Vagina (tissue), 2 donors: ENCODE results near the gene RALGDS.

Experiments
- POLR2A ChIP-seq, 2 donors: fragments of 450-650 bp; IDR thresholded peaks; one replicate each; pipeline ENCODE4 v1.6.1; 2017; ENCODE audit warnings: antibody characterized with exemption in 2 of 2, mild to moderate bottlenecking in 2 of 2, moderate library complexity in 2 of 2
- POLR2AphosphoS5 ChIP-seq, 2 donors: sonication (generic); formaldehyde crosslinking; IDR thresholded peaks; one replicate each; pipeline ENCODE4 v1.9.0; 2017; ENCODE audit warnings: antibody characterized with exemption in 2 of 2, mild to moderate bottlenecking in 2 of 2, low read depth in 1 of 2; ENCODE audit not compliant: insufficient read depth in 1 of 2
- TF ChIP-seq, protein P1 (sequence below), 3 experiments: fragments of 450-650 bp in 2 of 3; fragments of 200-600 bp in 1 of 3; sonication (generic) in 1 of 3; IDR thresholded peaks; one replicate each; pipeline ENCODE4 v1.5.1; 2017 to 2019; ENCODE audit warnings: antibody characterized with exemption in 3 of 3, mild to moderate bottlenecking in 2 of 3, moderate library complexity in 2 of 3

- TF ChIP-seq, protein P1, sequence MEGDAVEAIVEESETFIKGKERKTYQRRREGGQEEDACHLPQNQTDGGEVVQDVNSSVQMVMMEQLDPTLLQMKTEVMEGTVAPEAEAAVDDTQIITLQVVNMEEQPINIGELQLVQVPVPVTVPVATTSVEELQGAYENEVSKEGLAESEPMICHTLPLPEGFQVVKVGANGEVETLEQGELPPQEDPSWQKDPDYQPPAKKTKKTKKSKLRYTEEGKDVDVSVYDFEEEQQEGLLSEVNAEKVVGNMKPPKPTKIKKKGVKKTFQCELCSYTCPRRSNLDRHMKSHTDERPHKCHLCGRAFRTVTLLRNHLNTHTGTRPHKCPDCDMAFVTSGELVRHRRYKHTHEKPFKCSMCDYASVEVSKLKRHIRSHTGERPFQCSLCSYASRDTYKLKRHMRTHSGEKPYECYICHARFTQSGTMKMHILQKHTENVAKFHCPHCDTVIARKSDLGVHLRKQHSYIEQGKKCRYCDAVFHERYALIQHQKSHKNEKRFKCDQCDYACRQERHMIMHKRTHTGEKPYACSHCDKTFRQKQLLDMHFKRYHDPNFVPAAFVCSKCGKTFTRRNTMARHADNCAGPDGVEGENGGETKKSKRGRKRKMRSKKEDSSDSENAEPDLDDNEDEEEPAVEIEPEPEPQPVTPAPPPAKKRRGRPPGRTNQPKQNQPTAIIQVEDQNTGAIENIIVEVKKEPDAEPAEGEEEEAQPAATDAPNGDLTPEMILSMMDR (IDR thresholded peaks at IDR 0.05): no peak
- TF ChIP-seq POLR2AphosphoS5 (IDR thresholded peaks at IDR 0.05; ENCODE audit: insufficient read depth in 1 of 2, low read depth in 1 of 2) (no peak), POLR2A (IDR thresholded peaks at IDR 0.05) (no peak)
These were observed 16.2 kb downstream of the RALGDS start for GRCh38 chr9:133104718-133105460.
